SU-DHL-6 (cell line): Measurements from ENCODE around the gene ADAM12.

Experiments
- CTCF ChIP-seq: fragments of 200-600 bp; sonication (generic); IDR thresholded peaks from one replicate; pipeline ENCODE4 v1.5.1; 2017; ENCODE audit warnings: antibody characterized with exemption, mild to moderate bottlenecking, low read length, moderate library complexity; ENCODE audit not compliant: insufficient read depth, poor library complexity, severe bottlenecking
- EZH2phosphoT487 ChIP-seq: fragments of 200-600 bp; sonication (generic), shearing (Covaris generic); conservative IDR thresholded peaks from 2 replicates; pipeline ENCODE4 v1.6.1; 2018; ENCODE audit warnings: mild to moderate bottlenecking, antibody characterized with exemption, low read length, moderate library complexity, mixed read lengths

GRCh38 chr10:126397640-126398382 lies 9.5 kb upstream of the ADAM12 start:
- TF ChIP-seq EZH2phosphoT487 (no peak), CTCF (no peak)
